C4-2B (cell line): ENCODE data around the gene FAM89B.

ENCODE experiments used
- H3K27ac ChIP-seq: fragments of 450-650 bp; 2 replicates; pipeline ENCODE4 v1.5.1; 2017
- CTCF ChIP-seq: fragments of 450-650 bp; conservative IDR thresholded peaks from 2 replicates; pipeline ENCODE4 v1.5.1; 2017; ENCODE audit warnings: mild to moderate bottlenecking
- ZFX ChIP-seq: fragments of 450-650 bp; IDR thresholded peaks from 2 replicates; pipeline ENCODE4 v1.6.1; 2017

Gene FAM89B

GRCh38 chr11:65613091-65613928 lies 41.0 kb downstream of the FAM89B start:
- H3K27ac ChIP-seq: peak overlapping the region; percentile 94
- TF ChIP-seq ZFX (no peak), CTCF (no peak)

- no peak for TF ChIP-seq ZFX
- H3K27ac ChIP-seq: peak within 1 kb of the TSS; percentile 94
Observed at GRCh38 chr11:65615229-65615949, 43.1 kb downstream of the FAM89B start, which contains the start of gene PCNX3. TSS of gene PCNX3 (plus strand) at chr11:65615776. CDS start at chr11:65616312, 536 bp downstream.

- H3K27ac ChIP-seq: peak overlapping the region; percentile 94
- TF ChIP-seq ZFX: peak; percentile 78; the same call in 1 of the 2 replicates
- TF ChIP-seq CTCF: no peak
Observed at GRCh38 chr11:65615950-65616574, 43.7 kb downstream of the FAM89B start.

GRCh38 chr11:65616575-65617001 lies 44.2 kb downstream of the FAM89B start:
- H3K27ac ChIP-seq: peak overlapping the region; percentile 94
- TF ChIP-seq ZFX: no peak
- no peak for TF ChIP-seq CTCF

- peak overlapping the region; percentile 94 for H3K27ac ChIP-seq
- TF ChIP-seq ZFX: no peak
Observed at GRCh38 chr11:65617136-65617850, 45.0 kb downstream of the FAM89B start.

- no peak overlapping the region for H3K27ac ChIP-seq
- TF ChIP-seq CTCF: no peak
- TF ChIP-seq ZFX: no peak
Observed at GRCh38 chr11:65617990-65618751, 45.8 kb downstream of the FAM89B start.

- no peak for TF ChIP-seq CTCF
- no peak for TF ChIP-seq ZFX
- no peak overlapping the region for H3K27ac ChIP-seq
Observed at GRCh38 chr11:65618763-65619162, 46.4 kb downstream of the FAM89B start.
